K562 treated with DMSO at 1 percent for 12 hours (cell line): ENCODE data around the gene PDE6D. TPM values are rescaled to one million over a fixed set of nuclear protein-coding genes. Genes with fewer than 3 reads are reported as not detected.

ENCODE experiments used
- total RNA-seq: library from RNA; unstranded; fragments of 300-600 nt; gene quantifications from 2 replicates; pipeline ENCODE4 v1.2.3, GENCODE V29; 2022; ENCODE audit not compliant: insufficient read depth

PDE6D gene
- 7.5 and 13.2 TPM in 2 replicates for total RNA-seq

DNA sequence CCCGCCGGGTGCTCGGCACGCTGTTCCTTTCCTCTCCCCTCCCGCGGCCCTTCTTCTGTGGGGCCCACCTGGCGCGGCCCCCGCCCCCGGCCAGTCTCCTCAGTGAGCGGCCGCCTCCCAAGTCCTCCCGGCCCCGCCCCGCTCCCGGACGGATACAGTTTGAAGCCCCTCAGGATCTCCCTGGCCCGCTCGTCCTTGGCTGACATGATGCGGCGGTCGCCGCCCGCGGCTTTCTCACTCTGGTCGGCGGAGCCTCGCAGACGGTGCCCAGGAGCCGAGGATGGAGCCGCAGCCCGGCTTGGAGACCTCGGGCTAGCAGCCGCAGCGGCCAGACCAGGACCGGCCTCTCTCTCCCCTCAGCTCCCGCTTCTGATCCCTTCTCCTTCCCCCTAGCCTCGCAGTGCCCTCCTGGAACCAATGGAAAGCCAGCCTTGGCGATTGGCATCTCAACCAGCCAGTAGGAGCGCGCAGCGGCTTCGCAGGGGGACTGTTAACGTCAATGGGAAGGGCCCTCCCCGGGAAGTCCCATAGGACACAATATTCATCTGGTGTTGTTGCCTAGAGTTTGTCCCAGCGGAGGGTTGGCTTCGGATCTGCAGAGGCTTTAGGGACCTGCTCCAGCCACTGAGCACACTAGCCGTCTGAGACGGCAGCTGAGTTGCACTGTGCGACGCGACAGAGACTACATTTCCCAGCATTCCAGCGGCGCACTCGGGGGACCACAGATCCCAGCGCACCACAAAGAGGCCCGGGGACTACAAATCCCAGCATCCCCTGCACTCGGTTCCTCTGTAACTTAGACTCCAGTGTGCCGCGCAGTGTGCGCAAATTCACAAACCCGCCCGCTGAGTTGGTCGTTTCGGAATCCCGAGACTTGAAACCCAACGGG, at the start of gene PDE6D:
TSS of gene PDE6D (minus strand) at position 374 of the 889 bp plus-strand sequence. CDS start at position 206, 168 bp downstream.

DNA sequence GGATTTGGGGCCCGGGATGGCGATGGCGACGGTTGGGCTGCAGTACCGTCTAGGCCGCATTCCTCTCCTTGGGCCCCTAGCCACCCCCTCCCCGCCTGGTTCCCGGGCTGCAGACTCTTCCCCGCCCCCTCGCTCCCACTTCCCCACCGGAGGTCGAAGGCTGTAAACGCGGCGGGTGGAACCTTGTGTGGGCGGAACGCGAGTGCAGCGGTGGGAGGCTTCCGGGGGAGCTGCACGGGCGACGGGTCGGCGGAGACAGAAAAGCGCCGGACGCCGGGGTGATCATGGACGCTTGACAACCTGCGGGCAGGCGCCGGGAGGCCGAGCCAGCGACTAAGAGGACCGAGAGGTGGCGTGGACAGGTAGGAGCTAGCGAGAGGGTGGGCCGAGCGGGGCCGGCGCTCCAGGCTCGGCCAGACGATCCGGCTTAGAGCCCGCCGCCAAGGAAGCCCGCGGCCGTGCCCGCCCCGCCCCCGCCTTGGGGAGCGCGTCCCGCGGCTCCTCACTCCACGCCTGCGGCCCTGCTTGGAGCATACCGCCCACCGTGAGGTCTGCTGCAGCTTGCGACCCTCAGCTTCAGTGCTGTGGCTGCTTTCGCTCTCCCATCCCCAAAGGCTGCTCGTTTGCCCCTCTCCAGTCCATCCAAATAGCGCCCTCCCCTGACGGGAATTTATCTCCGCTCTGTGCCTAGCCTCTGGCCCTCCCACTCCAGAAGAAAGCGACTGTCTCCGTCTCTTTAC, 5.3 kb upstream of the PDE6D start, which contains the start of gene COPS7B:
TSS of gene COPS7B (plus strand) at position 269 of the 740 bp plus-strand sequence. CDS start 2,126 bp downstream, outside the sequence.

DNA sequence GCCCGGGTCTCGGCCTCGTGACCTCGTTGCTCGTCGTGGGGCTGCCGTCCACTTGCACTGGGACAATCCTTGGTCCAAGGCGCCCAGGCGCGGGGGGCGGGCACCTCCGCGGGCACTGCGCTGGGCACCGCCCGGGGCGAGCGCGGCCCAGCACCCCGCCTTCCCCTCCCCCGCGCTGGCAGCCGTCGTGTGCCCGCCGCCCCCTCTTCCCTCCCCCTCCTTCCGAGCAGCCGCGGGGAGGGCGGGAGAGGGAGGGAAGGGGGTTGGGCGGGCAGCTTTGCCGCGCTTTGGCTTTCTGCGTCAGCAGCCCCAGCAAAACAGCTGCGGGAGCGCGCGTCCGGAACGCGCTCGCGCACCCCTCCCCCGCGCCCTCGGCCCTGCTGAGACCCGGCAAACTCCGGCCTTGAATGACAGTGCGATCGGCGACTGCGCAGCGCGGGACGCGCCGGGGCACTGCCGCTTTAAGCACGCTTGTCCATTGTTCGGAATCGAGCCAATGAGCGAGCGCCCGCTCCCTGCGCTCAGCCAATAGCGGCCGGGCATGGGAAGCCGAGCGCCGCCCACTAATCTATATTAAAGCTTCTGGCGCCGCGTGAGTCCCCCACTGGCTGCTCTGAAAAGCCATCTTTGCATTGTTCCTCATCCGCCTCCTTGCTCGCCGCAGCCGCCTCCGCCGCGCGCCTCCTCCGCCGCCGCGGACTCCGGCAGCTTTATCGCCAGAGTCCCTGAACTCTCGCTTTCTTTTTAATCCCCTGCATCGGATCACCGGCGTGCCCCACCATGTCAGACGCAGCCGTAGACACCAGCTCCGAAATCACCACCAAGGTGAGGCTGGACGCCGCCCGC, 72.9 kb downstream of the PDE6D start, which contains the start of gene PTMA:
TSS of gene PTMA (plus strand) at position 599 of the 846 bp plus-strand sequence. CDS start at position 781, 182 bp downstream.

Other genes with a start within 250 kb of the PDE6D start
- gene TEX44, start 188.4 kb downstream of the PDE6D start, total RNA-seq = not detected in 2 replicates
- gene PTMA, start 72.8 kb downstream of the PDE6D start, total RNA-seq = 395 and 464 TPM in 2 replicates
- 23.1 and 147 TPM in 2 replicates for gene COPS7B, start 5.2 kb upstream of the PDE6D start, total RNA-seq
- not detected in 2 replicates for gene NPPC, start 145.1 kb upstream of the PDE6D start, total RNA-seq
- 6.6 and 17.5 TPM in 2 replicates for gene DIS3L2, start 180.4 kb upstream of the PDE6D start, total RNA-seq